GM23338 (cell line): ENCODE measurements around the gene CAMSAP2. TPM values are rescaled to one million over a fixed set of nuclear protein-coding genes. Genes with fewer than 3 reads are reported as not detected.

Experiments
- ATAC-seq: fragments of 200-7000 bp; cut with Tn5 transposase; 3 replicates; pipeline ENCODE4 v1.9.1; 2020
- DNase-seq: peaks from one replicate; pipeline ENCODE4 v3.0.0-alpha.2; 2015; ENCODE audit warnings: low spot score
- H2AFZ ChIP-seq: fragments of 200-600 bp; sonication (generic); 2 replicates; pipeline ENCODE4 v1.8.0; 2016; ENCODE audit warnings: antibody characterized with exemption, mild to moderate bottlenecking, moderate library complexity
- H3F3A ChIP-seq: fragments of 200-600 bp; sonication (generic); replicated peaks from 2 replicates; pipeline ENCODE4 v1.8.0; 2017; ENCODE audit warnings: antibody characterized with exemption, mixed run types, low read depth
- H3K27ac ChIP-seq: fragments of 200-600 bp; sonication (generic); 2 replicates; pipeline ENCODE4 v1.6.1; 2016; ENCODE audit warnings: low read depth
- H3K27me3 ChIP-seq: fragments of 200-600 bp; sonication (generic); 2 replicates; pipeline ENCODE4 v1.8.0; 2016; ENCODE audit warnings: mild to moderate bottlenecking, mixed run types, moderate library complexity; ENCODE audit not compliant: insufficient read depth
- H3K36me3 ChIP-seq: fragments of 200-600 bp; sonication (generic); 2 replicates; pipeline ENCODE4 v1.8.0; 2016; ENCODE audit warnings: mild to moderate bottlenecking; ENCODE audit not compliant: insufficient read depth
- H3K4me1 ChIP-seq: fragments of 200-600 bp; sonication (generic); 2 replicates; pipeline ENCODE4 v1.8.0; 2016; ENCODE audit warnings: mild to moderate bottlenecking, moderate library complexity; ENCODE audit not compliant: insufficient read depth
- H3K4me2 ChIP-seq: fragments of 200-600 bp; sonication (generic); 2 replicates; pipeline ENCODE4 v1.7.1; 2017; ENCODE audit warnings: mixed run types
- H3K4me3 ChIP-seq: fragments of 200-600 bp; sonication (generic); 2 replicates; pipeline ENCODE4 v1.6.1; 2016; ENCODE audit warnings: mixed run types
- H3K79me2 ChIP-seq: fragments of 200-600 bp; sonication (generic); replicated peaks from 2 replicates; pipeline ENCODE4 v1.8.0; 2017; ENCODE audit warnings: mild to moderate bottlenecking; ENCODE audit not compliant: insufficient read depth
- H3K9me2 ChIP-seq: fragments of 200-600 bp; sonication (generic); 2 replicates; pipeline ENCODE4 v1.8.0; 2017; ENCODE audit not compliant: insufficient read depth
- H4K20me1 ChIP-seq: fragments of 200-600 bp; sonication (generic); replicated peaks from 2 replicates; pipeline ENCODE4 v1.8.0; 2017; ENCODE audit warnings: mild to moderate bottlenecking; ENCODE audit not compliant: insufficient read depth
- H3K27ac Mint-ChIP-seq: 2 replicates; pipeline ENCODE4 v1.8.0; 2020; ENCODE audit warnings: inconsistent platforms, mild to moderate bottlenecking, moderate library complexity, mixed read lengths
- H3K27me3 Mint-ChIP-seq: 3 replicates; pipeline ENCODE4 v1.8.0; 2022; ENCODE audit warnings: low read depth, mild to moderate bottlenecking, moderate library complexity, mixed read lengths, inconsistent platforms; ENCODE audit not compliant: insufficient read depth, poor library complexity
- H3K36me3 Mint-ChIP-seq: 3 replicates; pipeline ENCODE4 v1.8.0; 2021; ENCODE audit warnings: low read depth, mild to moderate bottlenecking, inconsistent platforms, moderate library complexity, mixed read lengths
- H3K4me1 Mint-ChIP-seq: 3 replicates; pipeline ENCODE4 v1.8.0; 2020; ENCODE audit warnings: mild to moderate bottlenecking, inconsistent platforms, mixed read lengths
- H3K4me3 Mint-ChIP-seq: 3 replicates; pipeline ENCODE4 v1.8.0; 2021; ENCODE audit warnings: moderate library complexity, mild to moderate bottlenecking, inconsistent platforms, mixed read lengths
- H3K9me3 Mint-ChIP-seq: 3 replicates; pipeline ENCODE4 v1.8.0; 2020; ENCODE audit warnings: moderate library complexity, mild to moderate bottlenecking, inconsistent platforms, mixed read lengths
- CREB1 ChIP-seq: fragments of 250-450 bp; sonication (Bioruptor Pico); IDR thresholded peaks from 2 replicates; pipeline ENCODE4 v1.5.0; 2020; ENCODE audit warnings: low read depth, mild to moderate bottlenecking, moderate library complexity
- CTCF ChIP-seq, 2 experiments: fragments of 200-600 bp in 1 of 2; sonication (generic) in 1 of 2; conservative IDR thresholded peaks; 2 replicates each; pipeline versions ENCODE4 v1.5.1 to v1.6.1; 2016 to 2017; ENCODE audit warnings: antibody characterized with exemption in 2 of 2, low read depth in 2 of 2, mild to moderate bottlenecking in 2 of 2, moderate library complexity in 1 of 2
- ETS1 ChIP-seq: IDR thresholded peaks from 2 replicates; pipeline ENCODE4 v1.6.1; 2016; ENCODE audit warnings: antibody characterized with exemption
- EZH2phosphoT487 ChIP-seq: fragments of 200-600 bp; sonication (generic); IDR thresholded peaks from one replicate; pipeline ENCODE4 v1.8.1; 2018; ENCODE audit warnings: antibody characterized with exemption; ENCODE audit not compliant: unreplicated experiment
- JUNB ChIP-seq: IDR thresholded peaks from one replicate; pipeline ENCODE4 v1.6.1; 2016; ENCODE audit warnings: antibody characterized with exemption; ENCODE audit not compliant: unreplicated experiment
- NANOG ChIP-seq: IDR thresholded peaks from 2 replicates; pipeline ENCODE4 v1.6.1; 2016; ENCODE audit warnings: antibody characterized with exemption, borderline replicate concordance
- POLR2AphosphoS5 ChIP-seq: IDR thresholded peaks from 2 replicates; pipeline ENCODE4 v1.6.1; 2016; ENCODE audit warnings: antibody characterized with exemption, low read depth
- ZNF331 ChIP-seq: fragments of 250-450 bp; sonication (Bioruptor Pico); IDR thresholded peaks from 2 replicates; pipeline ENCODE4 v1.5.0; 2020; ENCODE audit warnings: low read depth, mild to moderate bottlenecking, moderate library complexity
- ZNF462 ChIP-seq: fragments of 250-450 bp; sonication (Bioruptor Pico); IDR thresholded peaks from 2 replicates; pipeline ENCODE4 v1.5.0; 2020; ENCODE audit warnings: mild to moderate bottlenecking, moderate library complexity
- polyA plus RNA-seq: library from polyadenylated mRNA; unstranded; fragments of >200 nt; fragmentation: Nextera tagmentation; extraction: Ambion mirVana; gene quantifications from 2 replicates; pipeline ENCODE4 v1.2.1, GENCODE V29; 2016
- total RNA-seq: library from RNA; depleted of rRNA; stranded (reverse); fragments of >200 nt; shearing (Covaris generic); gene quantifications from 2 replicates; pipeline ENCODE4 v1.2.3, GENCODE V29; 2014

Gene CAMSAP2
- total and polyA plus RNA-seq, 2 experiments from 2014 or later, result 9.1 to 21.3 TPM

GRCh38 chr1:200856716-200857357, 118.1 kb downstream of the CAMSAP2 start:
- no peak for DNase-seq
- Histone ChIP-seq H4K20me1 (no peaks in the 10 kb centered on the region), H3K79me2 (no peaks in the 10 kb centered on the region), H2AFZ (no peak overlapping the region), H3K27ac (no peak overlapping the region), H3K4me2 (no peak overlapping the region), H3K27me3 (no peaks in the 10 kb centered on the region), H3K9me2 (no peaks in the 10 kb centered on the region), H3K4me3 (no peak overlapping the region), H3F3A (no peaks in the 10 kb centered on the region), H3K4me1 (no peaks in the 10 kb centered on the region), H3K36me3 (peaks cover 26% of the 10 kb centered on the region)
- Mint-ChIP-seq H3K9me3 (no peaks in the 10 kb centered on the region), H3K27ac (no peak overlapping the region), H3K36me3 (peaks cover 21% of the 10 kb centered on the region), H3K4me1 (no peaks in the 10 kb centered on the region), H3K4me3 (no peak overlapping the region), H3K27me3 (no peaks in the 10 kb centered on the region)
- ATAC-seq, result no peak
- no peak for TF ChIP-seq CREB1 (CRISPR knock-in tag)
- no peak for TF ChIP-seq EZH2phosphoT487
- TF ChIP-seq JUNB, result no peak

- Histone ChIP-seq H3K9me2 (no peaks in the 10 kb centered on the region), H2AFZ (no peak overlapping the region), H3F3A (no peaks in the 10 kb centered on the region), H3K27me3 (no peaks in the 10 kb centered on the region), H3K4me3 (no peak overlapping the region), H3K4me1 (no peaks in the 10 kb centered on the region), H4K20me1 (no peaks in the 10 kb centered on the region), H3K27ac (no peak overlapping the region), H3K79me2 (no peaks in the 10 kb centered on the region), H3K36me3 (peaks cover 22% of the 10 kb centered on the region), H3K4me2 (no peak overlapping the region)
- no peak overlapping the region for H3K4me3 Mint-ChIP-seq
- ATAC-seq, result no peak
- H3K27ac Mint-ChIP-seq, result no peak overlapping the region
- DNase-seq, result no peak
- peaks cover 21% of the 10 kb centered on the region for H3K36me3 Mint-ChIP-seq
- no peaks in the 10 kb centered on the region for H3K27me3 Mint-ChIP-seq
- TF ChIP-seq ZNF462 (no peak), ETS1 (no peak), CTCF (conservative IDR thresholded peaks at IDR 0.05; ENCODE audit: low read depth in 2 of 2) (no peak), JUNB (no peak), ZNF331 (CRISPR knock-in tag) (no peak), EZH2phosphoT487 (no peak), NANOG (no peak), CREB1 (CRISPR knock-in tag) (no peak), POLR2AphosphoS5 (no peak)
- no peaks in the 10 kb centered on the region for H3K4me1 Mint-ChIP-seq
- H3K9me3 Mint-ChIP-seq, result no peaks in the 10 kb centered on the region
Observed at GRCh38 chr1:200857804-200858203, 119.1 kb downstream of the CAMSAP2 start.
